ENCODE measurements around the gene MT3.

The MT3 gene

DNA sequence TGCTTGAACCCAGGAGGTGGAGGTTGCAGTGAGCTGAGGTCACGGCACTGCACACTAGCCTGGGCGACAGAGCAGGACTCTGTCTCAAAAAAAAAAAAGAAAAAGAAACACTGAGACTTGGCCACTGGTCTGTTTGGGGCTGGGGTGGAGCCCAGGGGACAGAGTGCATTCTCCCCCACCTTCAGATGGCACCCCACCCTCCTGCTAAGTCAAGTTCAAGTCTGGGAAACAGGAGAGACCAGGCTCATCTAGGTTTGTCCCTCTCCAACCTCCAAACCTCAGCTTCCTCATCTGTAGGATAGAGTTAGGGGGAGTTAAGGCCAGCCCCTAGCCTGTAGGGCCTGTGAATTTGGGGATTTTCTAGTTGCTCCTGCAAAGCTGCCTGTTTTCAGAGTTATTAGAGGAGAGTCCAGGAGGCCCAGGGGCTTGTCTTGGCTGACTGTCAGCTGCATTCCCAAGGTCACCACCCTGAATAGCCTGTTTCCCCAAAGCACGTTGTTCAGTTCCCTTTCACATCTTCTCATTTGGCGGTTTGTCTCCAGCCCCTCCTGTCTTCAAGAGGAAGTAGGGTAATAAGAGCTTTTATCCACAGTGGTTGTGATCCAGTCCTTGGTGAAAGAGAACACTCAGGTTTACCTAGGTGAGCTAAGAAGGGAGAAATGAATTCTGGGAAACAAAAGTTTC lies 2.2 kb downstream of the MT3 start:
- POLR2A ChIA-PET (ENCODE audit: low non-redundant PET), result no interaction called here
- no peak for TF ChIP-seq CTCF (conservative IDR thresholded peaks at IDR 0.05; ENCODE audit: low read depth)

DNA sequence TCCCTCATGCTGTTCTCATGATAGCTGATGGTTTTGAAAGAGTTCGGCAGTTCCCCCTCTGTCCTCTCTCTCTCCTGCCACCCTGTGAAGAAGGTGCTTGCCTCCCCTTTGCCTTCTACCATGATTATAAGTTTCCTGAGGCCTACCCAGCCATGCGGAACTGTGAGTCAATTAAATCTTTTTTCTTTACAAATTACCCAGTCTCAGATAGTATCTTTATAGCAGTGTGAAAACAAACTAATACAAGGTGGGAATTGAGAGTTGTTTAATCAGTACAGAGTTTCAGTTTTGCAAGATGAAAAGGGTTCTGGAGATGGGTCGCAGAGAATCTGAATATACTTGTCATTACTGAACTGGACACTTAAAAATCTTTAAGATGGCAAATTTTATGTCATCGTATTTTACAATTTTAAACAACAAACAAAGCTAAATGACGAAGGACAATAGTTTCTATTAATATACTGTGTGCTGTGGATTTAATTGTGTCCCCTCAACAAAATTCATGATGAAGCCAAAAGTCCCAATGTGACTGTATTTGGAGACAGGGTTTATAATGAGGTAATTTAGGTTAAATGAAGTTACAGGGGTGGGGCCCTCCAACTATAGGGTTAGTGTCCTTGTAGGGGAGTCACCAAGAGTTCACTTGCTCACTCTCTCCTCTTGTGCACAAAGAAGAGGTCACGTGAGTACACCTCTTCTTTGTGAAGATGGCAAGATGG lies 4.4 kb downstream of the MT3 start:
- no peak for TF ChIP-seq CTCF (conservative IDR thresholded peaks at IDR 0.05; ENCODE audit: low read depth)
- DNase-seq (ENCODE audit: low spot score), result no peak
- H3K27ac ChIP-seq, result no peak overlapping the region
- ChIA-PET POLR2A (ENCODE audit: low non-redundant PET) (no interaction called here), CTCF (interaction anchor here (0.5 kb wide), 1 partner anchor 1060 kb away, joined by 4 read pairs; no protein-coding TSS in a partner anchor)

More for the DNA sequence above, 2.2 kb downstream of the MT3 start:
- H3K27ac ChIP-seq, result no peak overlapping the region
- no peak for DNase-seq (ENCODE audit: low spot score)
- CTCF ChIA-PET, result interaction anchor here (1.3 kb wide), 1 partner anchor 9 kb away, joined by 3 read pairs; no protein-coding TSS in a partner anchor

DNA sequence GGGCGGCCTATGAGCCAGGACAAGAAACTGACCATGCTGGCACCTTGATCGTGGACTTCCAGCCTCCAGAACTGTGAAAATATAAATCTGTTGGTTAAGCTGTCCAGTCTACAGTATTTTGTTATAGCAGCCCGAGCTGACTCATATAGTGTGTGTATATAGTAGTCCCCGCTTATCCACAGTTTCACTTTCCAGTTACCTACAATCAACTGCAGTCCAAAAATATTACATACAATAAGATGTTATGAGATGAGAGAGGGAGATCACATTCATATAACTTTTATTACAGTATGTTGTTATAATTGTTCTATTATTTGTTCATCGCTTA lies 4.9 kb downstream of the MT3 start:
- DNase-seq (ENCODE audit: low spot score), result no peak
- CTCF ChIA-PET, result no interaction called here
- POLR2A ChIA-PET (ENCODE audit: low non-redundant PET), result no interaction called here
- no peak for TF ChIP-seq CTCF (conservative IDR thresholded peaks at IDR 0.05; ENCODE audit: low read depth)
- no peak overlapping the region for H3K27ac ChIP-seq

DNA sequence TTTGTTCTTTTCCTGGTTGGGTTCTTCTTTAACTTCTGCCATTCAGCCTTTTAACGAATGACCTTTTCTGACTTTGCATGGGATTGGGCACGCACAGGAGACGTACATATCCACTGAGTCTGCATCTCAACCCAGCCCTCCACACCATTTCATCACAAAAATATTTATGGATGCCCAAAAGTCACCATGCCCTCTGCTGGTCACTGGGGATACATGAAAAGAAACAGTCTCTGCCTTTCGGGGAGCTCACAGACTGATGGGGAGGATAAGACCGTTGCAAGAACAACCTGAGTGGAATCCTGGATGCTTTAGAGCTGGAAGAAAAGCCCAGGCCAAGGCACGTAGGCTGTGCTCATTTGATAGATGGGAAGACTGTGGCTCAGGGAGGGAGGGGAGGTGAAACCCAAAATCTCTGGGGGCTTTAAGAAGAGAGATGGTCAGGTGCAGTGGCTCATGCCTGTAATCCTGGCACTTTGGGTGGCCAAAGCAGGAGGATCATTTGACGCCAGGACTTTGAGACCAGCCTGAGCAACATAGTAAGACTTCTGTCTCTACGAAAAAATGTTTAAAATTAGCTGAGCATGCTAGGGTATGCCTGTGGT lies 11.2 kb downstream of the MT3 start:
- peak; percentile 62 for DNase-seq (ENCODE audit: low spot score)
- ChIA-PET POLR2A (ENCODE audit: low non-redundant PET) (no interaction called here), CTCF (interaction anchor here (0.6 to 1.2 kb wide), 17 partner anchors 9 to 1391 kb away, joined by 3 to 14 read pairs (median 3); partner anchors contain the start of gene MT1E)
- peak; percentile 82 for TF ChIP-seq CTCF (conservative IDR thresholded peaks at IDR 0.05; ENCODE audit: low read depth)
- no peak overlapping the region for H3K27ac ChIP-seq

GRCh38 chr16:56601325-56601724 lies 12.0 kb downstream of the MT3 start:
- TF ChIP-seq CTCF (conservative IDR thresholded peaks at IDR 0.05; ENCODE audit: low read depth), result no peak
- CTCF ChIA-PET, result interaction anchor here (0.6 to 1.2 kb wide), 7 partner anchors 24 to 1096 kb away, joined by 3 to 5 read pairs (median 4); no protein-coding TSS in a partner anchor
- POLR2A ChIA-PET (ENCODE audit: low non-redundant PET), result no interaction called here
- peak overlapping the region; percentile 22; the same call in 1 of the 2 replicates for H3K27ac ChIP-seq
- DNase-seq (ENCODE audit: low spot score), result no peak

DNA sequence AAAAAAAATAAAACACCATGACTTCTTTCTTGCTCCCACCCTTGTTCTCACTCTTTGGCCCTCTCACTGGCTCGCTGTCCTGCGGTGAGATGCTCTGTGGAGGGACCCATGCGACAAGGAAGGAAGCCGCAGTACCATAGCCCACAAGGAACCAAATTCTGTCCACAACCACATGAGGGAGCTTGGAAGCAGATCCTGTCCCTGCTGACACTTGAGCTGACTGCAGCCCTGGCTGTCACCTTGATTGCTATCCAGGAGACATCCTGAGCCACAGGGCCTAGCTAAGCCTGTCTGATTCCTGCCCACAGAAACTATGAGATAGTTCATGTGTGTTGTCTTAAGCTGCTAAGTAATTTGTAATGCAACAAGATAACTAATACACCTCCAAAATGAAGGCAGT lies 14.3 kb downstream of the MT3 start:
- CTCF ChIA-PET, result interaction anchor here (0.6 to 1.4 kb wide), 7 partner anchors 71 to 100 kb away, joined by 3 to 9 read pairs (median 4); no protein-coding TSS in a partner anchor
- H3K27ac ChIP-seq, result peak overlapping the region; percentile 55
- POLR2A ChIA-PET (ENCODE audit: low non-redundant PET), result interaction anchor here (0.7 kb wide), 1 partner anchor 80 kb away, joined by 3 read pairs; no protein-coding TSS in a partner anchor
- DNase-seq (ENCODE audit: low spot score), result no peak
- no peak; the same call in 1 of the 2 replicates for TF ChIP-seq CTCF (conservative IDR thresholded peaks at IDR 0.05; ENCODE audit: low read depth)

Measured in RWPE1 (cell line).